K562 (cell line): ENCODE measurements around the gene SLC24A3. TPM values are rescaled to one million over a fixed set of nuclear protein-coding genes. Genes with fewer than 3 reads are reported as not detected.

Source experiments
- ATAC-seq: fragments of 200-7000 bp; cut with Tn5 transposase; 3 replicates; pipeline ENCODE4 v1.9.1; 2020; ENCODE audit warnings: moderate library complexity
- BruUV-seq: library from RNA; stranded (reverse); fragments of 400-500 nt; replicated peaks from 2 replicates; lab custom pipeline; 2021; lab: Mats Ljungman, UMichigan
- CTCF ChIA-PET: fragments of 300-600 bp; formaldehyde crosslinking; extraction: SDS; loops from one replicate; lab custom pipeline; 2021; ENCODE audit warnings: low intra/inter-chr PET ratio; lab: Yijun Ruan, JAX
- POLR2A ChIA-PET: fragments of 300-600, 350-650 bp; sonication (Branson Sonifier 250); formaldehyde crosslinking; extraction: SDS; loops from one replicate; lab custom pipeline; 2021; ENCODE audit warnings: antibody characterized with exemption, inconsistent platforms; lab: Yijun Ruan, JAX
- DNase-seq, 4 experiments: peaks; one replicate each; pipeline versions ENCODE4 v3.0.0 to v3.0.0-alpha.2; 2011 to 2018; ENCODE audit warnings: low spot score in 3 of 4, mixed read lengths in 3 of 4; ENCODE audit errors: extremely low read depth in 1 of 4
- FAIRE-seq: peaks from 2 replicates; lab custom pipeline; 2011; peaks lifted over from hg19 to GRCh38; lab: Jason Lieb, UNC
- H2AFZ ChIP-seq: 2 replicates; pipeline ENCODE4 v1.6.0; 2011; ENCODE audit warnings: low read depth, low read length, control low read depth, inconsistent platforms
- H3K27ac ChIP-seq: fragments of 200-600 bp; 3 replicates; pipeline ENCODE4 v1.8.0; 2011; ENCODE audit warnings: low read depth, mild to moderate bottlenecking, control low read depth, inconsistent platforms, low read length, moderate library complexity, mixed read lengths; ENCODE audit errors: extremely low read depth
- H3K27me3 ChIP-seq, 2 experiments: fragments of 300-600 bp in 1 of 2; 2 replicates in 1 of 2; 3 replicates in 1 of 2; pipeline versions ENCODE4 v1.6.0 to v1.8.0; 2011; ENCODE audit warnings: inconsistent platforms in 2 of 2, low read length in 2 of 2, mild to moderate bottlenecking in 1 of 2, mixed read lengths in 1 of 2, moderate library complexity in 1 of 2; ENCODE audit not compliant: control insufficient read depth in 2 of 2, insufficient read depth in 2 of 2
- H3K36me3 ChIP-seq: fragments of 300-600 bp; 3 replicates; pipeline ENCODE4 v1.8.0; 2011; ENCODE audit warnings: mild to moderate bottlenecking, low read length, inconsistent platforms; ENCODE audit not compliant: control insufficient read depth, insufficient read depth
- H3K4me1 ChIP-seq, 2 experiments: fragments of 200-600 bp in 1 of 2; replicated peaks in 1 of 2; 2 replicates in 1 of 2; 3 replicates in 1 of 2; pipeline versions ENCODE4 v1.5.1 to v1.8.0; 2011; ENCODE audit warnings: inconsistent platforms in 2 of 2, low read length in 2 of 2, mild to moderate bottlenecking in 1 of 2, mixed read lengths in 1 of 2, moderate library complexity in 1 of 2; ENCODE audit not compliant: control insufficient read depth in 2 of 2, insufficient read depth in 2 of 2
- H3K4me2 ChIP-seq: 2 replicates; pipeline ENCODE4 v1.6.1; 2011; ENCODE audit warnings: low read length, control low read depth, inconsistent platforms, mixed read lengths; ENCODE audit not compliant: insufficient read depth
- H3K4me3 ChIP-seq: fragments of 200-600 bp; sonication (generic), shearing (Covaris generic); 2 replicates; pipeline ENCODE4 v1.5.1; 2016; ENCODE audit warnings: control low read depth, inconsistent platforms
- H3K79me2 ChIP-seq: fragments of 200-600 bp; 3 replicates; pipeline ENCODE4 v1.8.0; 2011; ENCODE audit warnings: low read length, inconsistent platforms; ENCODE audit not compliant: control insufficient read depth, insufficient read depth
- H3K9ac ChIP-seq, 2 experiments: 2 replicates each; pipeline versions ENCODE4 v1.6.0 to v1.6.1; 2011; ENCODE audit warnings: low read depth in 2 of 2, low read length in 2 of 2, control low read depth in 1 of 2, inconsistent platforms in 1 of 2, mild to moderate bottlenecking in 1 of 2, mixed read lengths in 1 of 2; ENCODE audit not compliant: insufficient read depth in 1 of 2
- H3K9me1 ChIP-seq: one replicate; pipeline ENCODE4 v1.6.0; 2011; ENCODE audit warnings: inconsistent platforms, mild to moderate bottlenecking, low read length, moderate library complexity; ENCODE audit not compliant: control insufficient read depth, insufficient read depth
- H3K9me3 ChIP-seq: replicated peaks from 2 replicates; pipeline ENCODE4 v1.5.1; 2011; ENCODE audit warnings: low read depth, low read length, inconsistent platforms; ENCODE audit not compliant: control insufficient read depth, insufficient read depth
- H4K20me1 ChIP-seq: replicated peaks from 2 replicates; pipeline ENCODE4 v1.6.1; 2011; ENCODE audit warnings: low read length, inconsistent platforms, mixed read lengths; ENCODE audit not compliant: control insufficient read depth, insufficient read depth
- CC2D1A ChIP-seq: fragments of 450-650 bp; IDR thresholded peaks from 2 replicates; pipeline ENCODE4 v1.6.1; 2017; ENCODE audit warnings: mild to moderate bottlenecking
- GABPB2 ChIP-seq: fragments of 250-450 bp; sonication (Bioruptor Pico); conservative IDR thresholded peaks from 2 replicates; pipeline ENCODE4 v1.5.1; 2021; ENCODE audit warnings: mild to moderate bottlenecking
- HDAC1 ChIP-seq, 2 experiments: fragments of 450-650 bp; IDR thresholded peaks; 2 replicates each; pipeline ENCODE4 v1.6.1; 2016 to 2017; ENCODE audit warnings: inconsistent platforms in 1 of 2, mild to moderate bottlenecking in 1 of 2, moderate library complexity in 1 of 2
- PTTG1 ChIP-seq: fragments of 450-650 bp; IDR thresholded peaks from 2 replicates; pipeline ENCODE4 v1.6.1; 2016; ENCODE audit warnings: low read depth, mild to moderate bottlenecking, missing genetic modification characterization, missing compliant biosample characterization
- RAD21 ChIP-seq, 2 experiments: fragments of 250-450 bp in 1 of 2; fragments of 450-650 bp in 1 of 2; sonication (Bioruptor Pico) in 1 of 2; formaldehyde crosslinking in 1 of 2; IDR thresholded peaks in 1 of 2; conservative IDR thresholded peaks in 1 of 2; 2 replicates each; pipeline versions ENCODE4 v1.4.0 to v1.8.0; 2020 to 2022; ENCODE audit warnings: mild to moderate bottlenecking in 2 of 2, moderate library complexity in 1 of 2
- RBM14 ChIP-seq: fragments of 200-400 bp; formaldehyde crosslinking; IDR thresholded peaks from 2 replicates; pipeline ENCODE4 v1.6.1; 2018; ENCODE audit warnings: low read depth, mild to moderate bottlenecking, low read length, moderate library complexity, borderline replicate concordance; ENCODE audit not compliant: insufficient read depth
- TFAM ChIP-seq: fragments of 250-450 bp; sonication (Bioruptor Pico); conservative IDR thresholded peaks from 2 replicates; pipeline ENCODE4 v1.5.0; 2021; ENCODE audit warnings: mild to moderate bottlenecking, moderate library complexity
- WGBS: fragments of 100-300 bp; shearing (Covaris generic); methylation state at CpG from one replicate; pipeline ENCODE4 v1.1.6; 2016; ENCODE audit warnings: low coverage, mixed read lengths; ENCODE audit not compliant: insufficient coverage; ENCODE audit errors: missing lambda C conversion rate; 5-methylcytosine and 5-hydroxymethylcytosine counted together
- in situ Hi-C: fragments of 300-500 bp; cut with MboI; formaldehyde crosslinking; loops from 4 replicates; pipeline ENCODE4 v1.15.0; 2018; ENCODE audit warnings: inconsistent platforms, mixed read lengths
- intact Hi-C: fragments of 100-400 bp; cut with micrococcal nuclease; formaldehyde crosslinking; loops from 2 replicates; pipeline ENCODE4 v1.14.2; 2022
- polyA plus RNA-seq, 8 experiments: library from polyadenylated mRNA; depleted of rRNA in 4 of 8; stranded (reverse) in 5 of 8; unstranded in 3 of 8; fragments of >200 nt; fragmentation: Nextera tagmentation in 2 of 8; fragmentation: Illumina TruSeq in 1 of 8; extraction: Ambion mirVana in 2 of 8; extraction: Trizol in 1 of 8; gene quantifications; 2 replicates each; pipeline versions ENCODE4 v1.2.1 to v1.2.3, GENCODE V29; 2011 to 2014; ENCODE audit warnings: inconsistent platforms in 1 of 8, missing spikeins in 1 of 8
- total RNA-seq, 7 experiments: library from RNA; depleted of rRNA in 6 of 7; stranded (reverse); fragments of >200 nt in 6 of 7; fragmentation: Illumina TruSeq in 2 of 7; extraction: Trizol in 2 of 7; gene quantifications; 2 replicates each; pipeline versions ENCODE4 v1.2.1 to v1.2.3, GENCODE V29; 2011 to 2021; ENCODE audit warnings: low replicate concordance in 1 of 7
- TF ChIP-seq, protein P1 (sequence below): fragments of 450-650 bp; IDR thresholded peaks from 2 replicates; pipeline ENCODE4 v1.6.1; 2018; ENCODE audit warnings: mild to moderate bottlenecking, low read depth; ENCODE audit not compliant: partially characterized antibody
- TF ChIP-seq, protein P2 (sequence below): fragments of 450-650 bp; formaldehyde crosslinking; IDR thresholded peaks from 2 replicates; pipeline ENCODE4 v1.4.0; 2020; ENCODE audit warnings: mild to moderate bottlenecking
- TF ChIP-seq, protein P3 (sequence below): fragments of 450-650 bp; IDR thresholded peaks from 2 replicates; pipeline ENCODE4 v1.6.1; 2016; ENCODE audit warnings: low read depth

Gene SLC24A3
- total and polyA plus RNA-seq, 9 of the 15 experiments (the other 6 are each of a cell fraction or from before 2014, with no cell fraction given) = not detected

DNA sequence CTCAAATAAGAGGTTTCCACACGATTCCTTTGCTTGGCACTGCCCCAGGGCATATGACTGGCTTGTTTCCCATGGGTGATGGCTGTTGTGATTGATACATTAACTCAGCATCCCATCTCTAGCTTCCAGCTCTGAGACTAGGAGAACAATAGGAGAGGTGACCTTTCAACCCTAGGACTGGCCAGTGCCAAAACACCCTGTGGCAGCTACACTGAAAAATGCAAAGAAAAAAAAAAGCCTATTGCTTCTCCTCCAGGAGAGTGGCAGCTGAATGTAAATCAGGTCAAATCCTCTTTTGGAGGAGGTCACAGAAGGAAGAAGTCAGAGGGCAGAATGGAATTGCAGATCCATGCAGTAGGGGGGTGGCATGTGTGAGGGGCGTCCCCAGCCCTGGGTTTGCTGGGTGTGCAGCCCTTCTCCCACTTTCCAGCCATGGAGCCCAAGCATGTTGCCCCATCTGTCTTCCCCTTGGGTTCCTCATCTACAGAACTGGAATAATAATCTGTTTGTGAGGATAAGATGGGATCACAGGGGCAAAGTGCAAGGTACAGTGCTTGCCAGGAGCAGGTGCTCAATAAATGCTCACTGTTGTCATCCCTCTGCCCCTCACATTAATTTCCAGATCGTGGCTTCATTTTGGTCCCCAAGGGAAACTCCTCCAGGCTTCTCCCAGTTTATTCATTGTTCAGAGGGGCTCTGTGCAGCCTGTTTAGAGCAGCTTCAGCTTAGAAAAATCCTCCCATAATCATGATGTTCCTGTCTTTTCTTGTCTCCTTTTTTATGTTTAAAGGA is 300.6 kb downstream of the SLC24A3 start:
- H3K9me1 ChIP-seq = no peaks in the 10 kb centered on the region
- in situ Hi-C loops = no loop called here
- POLR2A ChIA-PET = interaction anchor here (0.5 to 1.0 kb wide), 2 partner anchors 21 to 593 kb away, joined by 3 to 5 read pairs; no protein-coding TSS in a partner anchor
- H3K27ac ChIP-seq = no peak overlapping the region
- CTCF ChIA-PET = no interaction called here
- FAIRE-seq (no peak), ATAC-seq (no peak), DNase-seq (no peak)
- H3K9me3 ChIP-seq = no peaks in the 10 kb centered on the region
- intact Hi-C loops = no loop called here
- no peaks in the 10 kb centered on the region for H3K27me3 ChIP-seq
- H3K4me2 ChIP-seq = no peak overlapping the region
- no peak overlapping the region for H2AFZ ChIP-seq
- no peaks in the 10 kb centered on the region for H3K36me3 ChIP-seq
- no peaks in the 10 kb centered on the region for H3K79me2 ChIP-seq
- no peak overlapping the region for H3K4me3 ChIP-seq
- no peaks in the 10 kb centered on the region for H4K20me1 ChIP-seq
- WGBS = 4% methylated on average over 3 of the region's 3 CpGs
- H3K9ac ChIP-seq = no peak overlapping the region
- no peaks in the 10 kb centered on the region for H3K4me1 ChIP-seq
- no TSS peak for BruUV-seq
- no peak for TF ChIP-seq RAD21 (CRISPR knock-in tag; conservative IDR thresholded peaks at IDR 0.05 in 1 of 2, IDR thresholded peaks at IDR 0.05 in 1 of 2)
- no peak for TF ChIP-seq TFAM (CRISPR knock-in tag)
- TF ChIP-seq HDAC1 (IDR thresholded peaks at IDR 0.05) = no peak
- TF ChIP-seq, protein P1, sequence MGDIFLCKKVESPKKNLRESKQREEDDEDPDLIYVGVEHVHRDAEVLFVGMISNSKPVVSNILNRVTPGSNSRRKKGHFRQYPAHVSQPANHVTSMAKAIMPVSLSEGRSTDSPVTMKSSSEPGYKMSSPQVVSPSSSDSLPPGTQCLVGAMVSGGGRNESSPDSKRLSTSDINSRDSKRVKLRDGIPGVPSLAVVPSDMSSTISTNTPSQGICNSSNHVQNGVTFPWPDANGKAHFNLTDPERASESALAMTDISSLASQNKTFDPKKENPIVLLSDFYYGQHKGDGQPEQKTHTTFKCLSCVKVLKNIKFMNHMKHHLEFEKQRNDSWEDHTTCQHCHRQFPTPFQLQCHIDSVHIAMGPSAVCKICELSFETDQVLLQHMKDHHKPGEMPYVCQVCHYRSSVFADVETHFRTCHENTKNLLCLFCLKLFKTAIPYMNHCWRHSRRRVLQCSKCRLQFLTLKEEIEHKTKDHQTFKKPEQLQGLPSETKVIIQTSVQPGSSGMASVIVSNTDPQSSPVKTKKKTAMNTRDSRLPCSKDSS = no peak
- no peak for TF ChIP-seq GABPB2 (CRISPR knock-in tag)
- no peak for TF ChIP-seq CC2D1A
- no peak for TF ChIP-seq PTTG1
- TF ChIP-seq, protein P2, sequence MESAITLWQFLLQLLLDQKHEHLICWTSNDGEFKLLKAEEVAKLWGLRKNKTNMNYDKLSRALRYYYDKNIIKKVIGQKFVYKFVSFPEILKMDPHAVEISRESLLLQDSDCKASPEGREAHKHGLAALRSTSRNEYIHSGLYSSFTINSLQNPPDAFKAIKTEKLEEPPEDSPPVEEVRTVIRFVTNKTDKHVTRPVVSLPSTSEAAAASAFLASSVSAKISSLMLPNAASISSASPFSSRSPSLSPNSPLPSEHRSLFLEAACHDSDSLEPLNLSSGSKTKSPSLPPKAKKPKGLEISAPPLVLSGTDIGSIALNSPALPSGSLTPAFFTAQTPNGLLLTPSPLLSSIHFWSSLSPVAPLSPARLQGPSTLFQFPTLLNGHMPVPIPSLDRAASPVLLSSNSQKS (CRISPR knock-in tag) = no peak
- TF ChIP-seq, protein P3, sequence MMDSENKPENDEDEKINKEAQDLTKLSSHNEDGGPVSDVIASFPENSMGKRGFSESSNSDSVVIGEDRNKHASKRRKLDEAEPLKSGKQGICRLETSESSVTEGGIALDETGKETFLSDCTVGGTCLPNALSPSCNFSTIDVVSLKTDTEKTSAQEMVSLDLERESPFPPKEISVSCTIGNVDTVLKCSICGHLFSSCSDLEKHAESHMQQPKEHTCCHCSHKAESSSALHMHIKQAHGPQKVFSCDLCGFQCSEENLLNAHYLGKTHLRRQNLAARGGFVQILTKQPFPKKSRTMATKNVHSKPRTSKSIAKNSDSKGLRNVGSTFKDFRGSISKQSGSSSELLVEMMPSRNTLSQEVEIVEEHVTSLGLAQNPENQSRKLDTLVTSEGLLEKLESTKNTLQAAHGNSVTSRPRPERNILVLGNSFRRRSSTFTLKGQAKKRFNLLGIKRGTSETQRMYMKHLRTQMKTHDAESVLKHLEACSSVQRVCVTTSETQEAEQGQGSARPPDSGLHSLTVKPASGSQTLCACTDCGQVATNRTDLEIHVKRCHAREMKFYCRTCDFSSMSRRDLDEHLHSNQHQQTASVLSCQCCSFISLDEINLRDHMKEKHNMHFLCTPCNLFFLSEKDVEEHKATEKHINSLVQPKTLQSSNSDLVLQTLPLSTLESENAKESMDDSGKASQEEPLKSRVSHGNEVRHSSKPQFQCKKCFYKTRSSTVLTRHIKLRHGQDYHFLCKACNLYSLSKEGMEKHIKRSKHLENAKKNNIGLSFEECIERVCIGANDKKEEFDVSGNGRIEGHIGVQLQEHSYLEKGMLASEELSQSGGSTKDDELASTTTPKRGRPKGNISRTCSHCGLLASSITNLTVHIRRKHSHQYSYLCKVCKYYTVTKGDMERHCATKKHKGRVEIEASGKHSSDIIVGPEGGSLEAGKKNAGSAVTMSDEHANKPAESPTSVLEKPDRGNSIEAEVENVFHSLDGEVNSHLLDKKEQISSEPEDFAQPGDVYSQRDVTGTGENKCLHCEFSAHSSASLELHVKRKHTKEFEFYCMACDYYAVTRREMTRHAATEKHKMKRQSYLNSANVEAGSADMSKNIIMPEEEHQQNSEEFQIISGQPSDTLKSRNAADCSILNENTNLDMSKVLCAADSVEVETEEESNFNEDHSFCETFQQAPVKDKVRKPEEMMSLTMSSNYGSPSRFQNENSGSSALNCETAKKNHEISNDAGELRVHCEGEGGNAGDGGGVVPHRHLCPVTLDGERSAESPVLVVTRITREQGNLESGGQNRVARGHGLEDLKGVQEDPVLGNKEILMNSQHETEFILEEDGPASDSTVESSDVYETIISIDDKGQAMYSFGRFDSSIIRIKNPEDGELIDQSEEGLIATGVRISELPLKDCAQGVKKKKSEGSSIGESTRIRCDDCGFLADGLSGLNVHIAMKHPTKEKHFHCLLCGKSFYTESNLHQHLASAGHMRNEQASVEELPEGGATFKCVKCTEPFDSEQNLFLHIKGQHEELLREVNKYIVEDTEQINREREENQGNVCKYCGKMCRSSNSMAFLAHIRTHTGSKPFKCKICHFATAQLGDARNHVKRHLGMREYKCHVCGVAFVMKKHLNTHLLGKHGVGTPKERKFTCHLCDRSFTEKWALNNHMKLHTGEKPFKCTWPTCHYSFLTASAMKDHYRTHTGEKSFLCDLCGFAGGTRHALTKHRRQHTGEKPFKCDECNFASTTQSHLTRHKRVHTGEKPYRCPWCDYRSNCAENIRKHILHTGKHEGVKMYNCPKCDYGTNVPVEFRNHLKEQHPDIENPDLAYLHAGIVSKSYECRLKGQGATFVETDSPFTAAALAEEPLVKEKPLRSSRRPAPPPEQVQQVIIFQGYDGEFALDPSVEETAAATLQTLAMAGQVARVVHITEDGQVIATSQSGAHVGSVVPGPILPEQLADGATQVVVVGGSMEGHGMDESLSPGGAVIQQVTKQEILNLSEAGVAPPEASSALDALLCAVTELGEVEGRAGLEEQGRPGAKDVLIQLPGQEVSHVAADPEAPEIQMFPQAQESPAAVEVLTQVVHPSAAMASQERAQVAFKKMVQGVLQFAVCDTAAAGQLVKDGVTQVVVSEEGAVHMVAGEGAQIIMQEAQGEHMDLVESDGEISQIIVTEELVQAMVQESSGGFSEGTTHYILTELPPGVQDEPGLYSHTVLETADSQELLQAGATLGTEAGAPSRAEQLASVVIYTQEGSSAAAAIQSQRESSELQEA = no peak
- no peak for TF ChIP-seq RBM14
